Epithelial cell of proximal tubule (primary cell): ENCODE results near the gene SHISAL1. TPM values are rescaled to one million over a fixed set of nuclear protein-coding genes. Genes with fewer than 3 reads are reported as not detected.

ENCODE experiments used
- DNase-seq: peaks from one replicate; pipeline ENCODE4 v3.0.0-alpha.2; 2011; ENCODE audit warnings: low read depth
- H3K4me3 ChIP-seq: 2 replicates; pipeline ENCODE4 v1.5.1; 2011; ENCODE audit warnings: low read depth, mild to moderate bottlenecking, low read length
- CTCF ChIP-seq: conservative IDR thresholded peaks from 2 replicates; pipeline ENCODE4 v1.5.1; 2012; ENCODE audit warnings: low read depth, mild to moderate bottlenecking, low read length
- total RNA-seq: library from RNA; depleted of rRNA; stranded (reverse); fragments of >200 nt; gene quantifications from 2 replicates; pipeline ENCODE4 v1.2.3, GENCODE V29; 2015

The SHISAL1 gene
- total RNA-seq, 1 donor from 2014 or later: not detected

- TF ChIP-seq CTCF: no peak
- DNase-seq: no peak
- no peak overlapping the region for H3K4me3 ChIP-seq
Measured at GRCh38 chr22:44344407-44344806, 31.7 kb upstream of the SHISAL1 start.

GRCh38 chr22:44342347-44342956, 29.7 kb upstream of the SHISAL1 start:
- H3K4me3 ChIP-seq: no peak overlapping the region
- no peak for TF ChIP-seq CTCF
- DNase-seq: no peak

GRCh38 chr22:44341431-44342346, 28.9 kb upstream of the SHISAL1 start:
- DNase-seq: no peak
- TF ChIP-seq CTCF: no peak
- H3K4me3 ChIP-seq: no peak overlapping the region

GRCh38 chr22:44340271-44341239, 27.8 kb upstream of the SHISAL1 start:
- TF ChIP-seq CTCF: no peak
- DNase-seq: no peak
- no peak overlapping the region for H3K4me3 ChIP-seq

- H3K4me3 ChIP-seq: no peak overlapping the region
- no peak for TF ChIP-seq CTCF
- no peak for DNase-seq
Measured at GRCh38 chr22:44338906-44339305, 26.2 kb upstream of the SHISAL1 start.

- TF ChIP-seq CTCF: no peak
- DNase-seq: no peak
- no peak overlapping the region for H3K4me3 ChIP-seq
Measured at GRCh38 chr22:44338177-44338810, 25.5 kb upstream of the SHISAL1 start.
